GM12873 (cell line): ENCODE measurements around the gene PGLYRP2.

Source experiments
- CTCF ChIP-seq: IDR thresholded peaks from 2 replicates; pipeline ENCODE4 v1.5.1; 2012; ENCODE audit warnings: low read depth, mild to moderate bottlenecking, moderate library complexity, low read length, control low read depth; ENCODE audit not compliant: insufficient read depth; ENCODE audit errors: missing control alignments

The PGLYRP2 gene

DNA sequence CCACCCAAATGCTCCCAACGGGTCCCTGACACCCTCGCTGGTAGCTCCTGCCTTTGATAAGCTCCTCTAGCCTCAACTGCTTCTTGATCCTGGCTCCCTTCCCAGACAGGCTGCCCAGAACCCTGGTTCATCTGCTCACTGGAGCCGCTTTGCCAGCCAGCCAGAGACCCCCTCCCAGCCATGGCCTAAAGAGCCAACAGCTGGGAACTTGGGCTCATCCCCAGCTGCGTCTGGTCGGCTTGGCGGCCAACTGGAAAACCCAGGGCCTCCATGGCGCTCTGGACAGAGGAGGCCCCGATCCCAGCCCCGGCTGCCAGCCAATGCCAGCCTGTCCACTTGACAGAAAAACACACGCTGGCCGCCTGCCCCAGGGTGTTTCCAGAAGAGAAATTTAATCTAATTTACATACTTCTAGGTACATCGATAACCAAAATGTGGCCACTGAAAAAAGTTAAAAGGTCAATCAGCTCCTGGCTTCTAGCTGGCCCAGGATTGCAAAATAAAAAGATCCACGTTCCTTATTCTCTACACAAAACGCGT lies 57.5 kb downstream of the PGLYRP2 start:
- TF ChIP-seq CTCF, result no peak

DNA sequence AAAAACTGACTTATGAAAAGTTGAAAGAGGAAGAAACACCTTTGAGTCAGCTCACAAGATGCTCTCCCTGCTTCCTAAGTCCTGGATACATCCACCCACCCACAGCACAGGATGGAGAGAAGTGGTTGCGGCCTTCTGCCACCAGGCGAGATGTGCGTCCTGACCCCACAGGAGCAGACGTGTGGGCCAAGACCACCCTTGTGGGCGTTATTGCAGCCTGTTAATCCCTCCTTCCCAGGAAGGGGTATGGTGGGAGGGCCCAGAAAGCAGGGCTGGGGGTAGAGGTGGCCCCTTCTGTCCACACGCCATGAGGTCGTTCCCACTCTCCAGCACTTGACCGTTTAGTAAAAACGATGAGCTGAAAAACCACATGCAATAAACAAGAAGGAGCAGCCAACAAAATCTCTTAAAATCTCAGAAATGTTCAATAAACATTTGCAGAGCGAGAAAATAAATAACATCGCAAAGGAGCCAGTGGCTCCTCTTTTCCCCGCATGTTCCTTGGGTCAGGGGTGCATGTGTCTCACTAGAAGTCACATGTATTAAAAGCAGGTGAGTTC lies 58.1 kb downstream of the PGLYRP2 start:
- no peak for TF ChIP-seq CTCF

DNA sequence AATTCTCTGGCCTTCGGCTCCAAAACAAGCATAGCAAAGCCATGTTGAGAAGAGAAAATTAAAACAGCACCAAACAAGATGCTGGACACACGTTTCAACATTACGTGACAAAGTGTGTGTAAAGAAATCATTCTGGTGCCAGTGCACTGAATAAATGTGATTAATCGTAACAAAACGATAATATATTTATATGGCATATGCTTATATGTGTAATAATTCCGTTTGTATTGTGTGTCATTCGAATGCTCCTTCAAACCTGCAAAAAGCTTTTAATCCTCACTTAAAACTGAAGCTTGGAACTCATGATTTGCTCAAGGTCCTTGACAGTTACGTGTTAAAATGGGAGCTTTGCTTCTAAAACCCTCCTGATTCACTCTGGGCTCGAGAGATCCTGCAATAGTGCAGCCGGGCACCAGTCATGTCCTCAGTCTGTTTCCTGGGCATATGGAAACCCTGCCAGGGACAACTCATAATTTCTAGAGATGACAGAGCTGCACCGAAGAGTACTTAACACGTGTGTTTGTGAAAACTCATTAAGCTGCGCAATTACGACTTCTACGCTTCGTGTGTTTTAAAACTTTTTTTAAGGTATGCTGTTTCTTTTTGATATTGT lies 59.8 kb downstream of the PGLYRP2 start:
- TF ChIP-seq CTCF, result no peak
